Activated CD8-positive, alpha-beta T cell treated with anti-CD3 and anti-CD28 coated beads, Interleukin-2, amount 10 ng/mL, durations not matched to agents 7 days and 5 days (primary cell): ENCODE results near the gene OTOG. TPM values are rescaled to one million over a fixed set of nuclear protein-coding genes. Genes with fewer than 3 reads are reported as not detected.

ENCODE experiments used
- ATAC-seq: fragments of 150-1000 bp; cut with Tn5 transposase; one replicate; pipeline ENCODE4 v1.10.0; 2021; ENCODE audit warnings: moderate library complexity
- CTCF ChIA-PET: fragments of 350-600 bp; sonication (Branson Sonifier 250); formaldehyde crosslinking; loops from one replicate; lab custom pipeline; 2021; ENCODE audit warnings: antibody characterized with exemption; lab: Charles Lee
- POLR2A ChIA-PET: fragments of 350-600 bp; sonication (Branson Sonifier 250); formaldehyde crosslinking; loops from one replicate; lab custom pipeline; 2021; ENCODE audit warnings: antibody characterized with exemption; lab: Charles Lee
- DNase-seq: peaks from one replicate; pipeline ENCODE4 v3.0.0-alpha.2; 2020
- H3K27ac Mint-ChIP-seq: one replicate; pipeline ENCODE4 v1.8.0; 2021; ENCODE audit warnings: mild to moderate bottlenecking, mixed read lengths
- H3K27me3 Mint-ChIP-seq: one replicate; pipeline ENCODE4 v1.8.0; 2021; ENCODE audit warnings: low read depth, mixed read lengths
- H3K36me3 Mint-ChIP-seq: one replicate; pipeline ENCODE4 v1.8.0; 2021; ENCODE audit warnings: low read depth, mixed read lengths
- H3K4me1 Mint-ChIP-seq: one replicate; pipeline ENCODE4 v1.8.0; 2021; ENCODE audit warnings: low read depth, mixed read lengths
- H3K4me3 Mint-ChIP-seq: one replicate; pipeline ENCODE4 v1.8.0; 2021; ENCODE audit warnings: mild to moderate bottlenecking, mixed read lengths
- H3K9me3 Mint-ChIP-seq: one replicate; pipeline ENCODE4 v1.8.0; 2022; ENCODE audit warnings: mixed read lengths; ENCODE audit not compliant: insufficient read depth
- total RNA-seq, 2 experiments: library from RNA; stranded (reverse); gene quantifications; one replicate each; pipeline ENCODE4 v1.2.3, GENCODE V29; 2021

The OTOG gene
- total RNA-seq, 2 experiments from 2014 or later: not detected

DNA sequence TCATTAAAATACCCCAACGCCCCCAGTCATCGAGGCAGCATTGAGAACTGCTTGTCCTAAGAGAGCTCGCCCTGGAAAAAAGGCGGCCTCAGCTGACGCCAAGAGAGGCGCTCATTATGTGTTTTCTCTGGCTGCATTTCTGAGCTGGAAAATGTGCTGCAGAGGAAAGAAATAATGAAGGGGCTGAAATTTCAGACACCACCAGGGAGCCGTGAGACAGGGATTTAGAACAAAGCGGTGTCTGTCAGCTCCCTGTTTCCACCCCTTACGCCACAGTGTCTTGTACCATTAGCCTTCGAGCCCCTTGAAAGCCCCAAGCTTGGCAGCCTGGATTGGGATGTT lies 17.2 kb upstream of the OTOG start:
- Mint-ChIP-seq H3K27me3 (peaks cover 4% of the 10 kb centered on the region), H3K4me1 (no peaks in the 10 kb centered on the region), H3K4me3 (no peak overlapping the region), H3K9me3 (no peaks in the 10 kb centered on the region), H3K36me3 (no peaks in the 10 kb centered on the region), H3K27ac (no peak overlapping the region)
- ChIA-PET POLR2A (no interaction called here), CTCF (no interaction called here)
- DNase-seq (no peak), ATAC-seq (no peak)

- Mint-ChIP-seq H3K36me3 (no peaks in the 10 kb centered on the region), H3K4me3 (no peak overlapping the region)
- ATAC-seq: no peak
These were observed 15.9 kb upstream of the OTOG start for GRCh38 chr11:17531071-17531600.

GRCh38 chr11:17531636-17532113 lies 15.4 kb upstream of the OTOG start:
- Mint-ChIP-seq H3K4me1 (no peaks in the 10 kb centered on the region), H3K4me3 (no peak overlapping the region), H3K9me3 (no peaks in the 10 kb centered on the region), H3K27me3 (peaks cover 7% of the 10 kb centered on the region), H3K36me3 (no peaks in the 10 kb centered on the region), H3K27ac (no peak overlapping the region)
- ChIA-PET POLR2A (no interaction called here), CTCF (interaction anchor here (2.1 kb wide), 1 partner anchor 148 kb away, joined by 7 read pairs; no protein-coding TSS in a partner anchor)
- DNase-seq (no peak), ATAC-seq (no peak)

More at GRCh38 chr11:17531071-17531600, 15.9 kb upstream of the OTOG start:
- no peaks in the 10 kb centered on the region for H3K4me1 Mint-ChIP-seq
- peaks cover 4% of the 10 kb centered on the region for H3K27me3 Mint-ChIP-seq
- H3K9me3 Mint-ChIP-seq: no peaks in the 10 kb centered on the region
- H3K27ac Mint-ChIP-seq: no peak overlapping the region
- DNase-seq: no peak
- CTCF ChIA-PET: interaction anchor here (2.1 kb wide), 1 partner anchor 147 kb away, joined by 7 read pairs; no protein-coding TSS in a partner anchor
- POLR2A ChIA-PET: no interaction called here

DNA sequence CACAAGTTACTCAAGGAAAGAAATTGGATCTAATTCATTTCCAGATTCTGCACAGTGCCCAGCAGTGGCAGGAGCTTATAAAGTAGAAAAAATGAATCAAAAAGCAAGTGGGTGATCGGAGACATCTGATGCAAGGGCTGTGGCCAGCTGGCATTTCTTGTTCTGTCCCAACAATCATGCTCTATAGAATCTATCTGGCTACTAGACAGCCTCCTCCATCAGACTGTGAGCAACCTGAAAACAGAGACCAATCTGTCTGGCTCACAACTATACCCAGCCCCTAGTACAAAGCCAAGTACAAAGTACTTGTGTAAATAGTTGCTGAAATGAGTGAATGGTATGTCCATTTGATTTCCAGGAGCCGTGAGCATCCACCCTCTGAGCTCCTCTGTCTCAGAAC lies 14.3 kb upstream of the OTOG start:
- CTCF ChIA-PET: interaction anchor here (2.1 kb wide), 1 partner anchor 149 kb away, joined by 7 read pairs; no protein-coding TSS in a partner anchor
- H3K36me3 Mint-ChIP-seq: no peaks in the 10 kb centered on the region
- H3K27ac Mint-ChIP-seq: no peak overlapping the region
- no peak overlapping the region for H3K4me3 Mint-ChIP-seq
- no peaks in the 10 kb centered on the region for H3K9me3 Mint-ChIP-seq
- no peaks in the 10 kb centered on the region for H3K4me1 Mint-ChIP-seq
- POLR2A ChIA-PET: no interaction called here
- H3K27me3 Mint-ChIP-seq: peaks cover 14% of the 10 kb centered on the region
- DNase-seq: no peak
- no peak for ATAC-seq

DNA sequence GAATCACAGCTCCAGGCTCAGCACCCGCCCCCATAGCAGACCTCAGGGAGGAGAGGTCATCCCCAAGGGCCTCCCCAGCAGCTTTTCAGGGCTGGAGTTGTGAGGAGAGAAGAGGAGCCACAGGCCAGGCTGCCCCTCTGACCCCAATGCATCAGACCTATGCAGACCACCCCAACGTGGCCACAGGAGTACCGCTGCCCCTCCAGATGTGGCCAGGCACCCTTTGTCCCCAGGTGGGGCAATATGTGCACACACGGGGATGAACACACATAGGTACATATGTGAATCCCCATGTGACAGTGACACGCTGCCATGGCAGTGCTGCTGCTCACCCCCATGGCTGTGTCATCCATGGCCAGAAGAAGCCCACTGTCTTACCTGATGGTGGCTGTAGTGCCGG lies 13.7 kb upstream of the OTOG start:
- ChIA-PET POLR2A (no interaction called here), CTCF (interaction anchor here (2.1 kb wide), 1 partner anchor 150 kb away, joined by 7 read pairs; no protein-coding TSS in a partner anchor)
- ATAC-seq (no peak), DNase-seq (no peak)
- Mint-ChIP-seq H3K9me3 (no peaks in the 10 kb centered on the region), H3K4me1 (no peaks in the 10 kb centered on the region), H3K36me3 (no peaks in the 10 kb centered on the region), H3K4me3 (no peak overlapping the region), H3K27ac (no peak overlapping the region), H3K27me3 (peaks cover 14% of the 10 kb centered on the region)

DNA sequence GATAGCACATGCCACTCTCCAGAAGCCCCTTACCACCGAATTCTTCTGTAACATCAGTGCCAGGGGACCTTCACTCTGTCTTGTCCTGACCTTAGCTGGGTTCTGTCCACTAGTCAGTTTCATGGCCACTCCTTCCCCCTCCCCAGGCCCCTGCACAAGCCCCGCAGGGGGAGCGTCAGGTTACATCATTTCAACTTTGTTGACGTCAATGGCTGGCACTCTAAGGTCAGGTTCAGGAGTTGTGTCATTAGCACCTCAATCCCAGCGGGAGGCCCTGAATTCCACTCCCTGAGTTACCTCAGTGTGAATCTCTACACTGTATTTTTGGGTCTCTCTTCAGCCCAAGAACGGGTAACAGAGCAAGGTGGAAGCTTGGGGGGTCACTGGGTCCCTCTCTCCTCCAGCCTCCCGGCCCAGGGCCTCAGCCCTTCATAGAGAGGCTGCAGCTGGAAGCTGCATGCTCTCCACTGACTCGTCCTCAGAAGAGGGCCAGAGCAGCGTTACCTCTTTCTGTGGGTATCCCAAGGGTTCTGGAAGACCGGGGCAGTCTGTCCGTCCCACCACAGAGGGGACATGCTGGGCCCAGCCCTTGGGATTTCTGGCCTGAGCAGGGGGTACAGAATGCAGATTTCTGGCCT lies 13.2 kb upstream of the OTOG start:
- ChIA-PET POLR2A (no interaction called here), CTCF (no interaction called here)
- Mint-ChIP-seq H3K4me1 (no peaks in the 10 kb centered on the region), H3K4me3 (no peak overlapping the region), H3K9me3 (no peaks in the 10 kb centered on the region), H3K36me3 (no peaks in the 10 kb centered on the region), H3K27me3 (peaks cover 14% of the 10 kb centered on the region), H3K27ac (no peak overlapping the region)
- ATAC-seq (no peak), DNase-seq (no peak)

DNA sequence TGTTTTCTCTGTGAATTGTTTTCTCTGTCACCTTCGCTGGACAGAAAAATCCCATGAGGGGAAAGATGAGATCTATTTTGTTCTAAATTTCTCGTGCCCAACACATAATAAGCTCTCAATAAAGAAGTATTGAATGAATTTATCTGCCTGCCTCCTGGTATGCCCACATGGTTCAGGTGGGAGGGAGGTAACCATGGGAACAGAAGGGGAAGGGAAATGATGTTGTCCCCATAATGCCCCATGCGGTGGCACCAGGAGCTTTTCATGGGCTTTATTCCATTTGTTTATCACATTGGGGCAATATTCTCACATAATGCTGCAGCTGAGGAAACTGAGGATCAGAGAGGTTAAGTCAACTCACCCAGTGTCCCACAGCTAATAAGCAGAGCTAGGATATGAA lies 11.6 kb upstream of the OTOG start:
- Mint-ChIP-seq H3K9me3 (no peaks in the 10 kb centered on the region), H3K4me1 (no peaks in the 10 kb centered on the region), H3K27ac (no peak overlapping the region), H3K36me3 (no peaks in the 10 kb centered on the region), H3K27me3 (peaks cover 16% of the 10 kb centered on the region), H3K4me3 (no peak overlapping the region)
- CTCF ChIA-PET: interaction anchor here (1.1 kb wide), 1 partner anchor 13 kb away, joined by 3 read pairs; no protein-coding TSS in a partner anchor
- POLR2A ChIA-PET: no interaction called here
- no peak for DNase-seq
- no peak for ATAC-seq

DNA sequence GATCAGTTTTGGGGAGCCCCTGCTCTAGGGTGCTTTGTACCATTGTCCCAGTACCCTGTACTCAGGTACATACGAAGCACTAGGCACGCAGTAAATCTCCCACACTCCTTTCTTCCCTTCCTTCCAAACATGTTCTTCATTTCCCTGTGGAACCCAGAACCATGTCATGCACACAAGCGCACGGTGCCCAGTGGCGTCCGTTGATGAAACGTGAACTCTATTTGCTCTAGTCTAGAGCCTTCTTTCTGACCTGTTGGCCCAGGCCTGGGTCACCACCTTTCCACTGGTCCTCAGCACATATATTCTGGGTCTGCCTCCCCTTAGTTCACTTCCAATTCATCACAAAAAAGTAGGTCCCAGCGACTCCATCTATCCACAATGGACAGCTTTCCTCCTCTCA lies 9.8 kb upstream of the OTOG start:
- POLR2A ChIA-PET: interaction anchor here (0.6 kb wide), 1 partner anchor 758 kb away, joined by 3 read pairs; no protein-coding TSS in a partner anchor
- Mint-ChIP-seq H3K9me3 (no peaks in the 10 kb centered on the region), H3K27ac (no peak overlapping the region), H3K27me3 (peaks cover 12% of the 10 kb centered on the region), H3K4me1 (no peaks in the 10 kb centered on the region), H3K36me3 (no peaks in the 10 kb centered on the region), H3K4me3 (no peak overlapping the region)
- CTCF ChIA-PET: interaction anchor here (1.3 kb wide), 1 partner anchor 9 kb away, joined by 7 read pairs; no protein-coding TSS in a partner anchor
- DNase-seq (no peak), ATAC-seq (no peak)

DNA sequence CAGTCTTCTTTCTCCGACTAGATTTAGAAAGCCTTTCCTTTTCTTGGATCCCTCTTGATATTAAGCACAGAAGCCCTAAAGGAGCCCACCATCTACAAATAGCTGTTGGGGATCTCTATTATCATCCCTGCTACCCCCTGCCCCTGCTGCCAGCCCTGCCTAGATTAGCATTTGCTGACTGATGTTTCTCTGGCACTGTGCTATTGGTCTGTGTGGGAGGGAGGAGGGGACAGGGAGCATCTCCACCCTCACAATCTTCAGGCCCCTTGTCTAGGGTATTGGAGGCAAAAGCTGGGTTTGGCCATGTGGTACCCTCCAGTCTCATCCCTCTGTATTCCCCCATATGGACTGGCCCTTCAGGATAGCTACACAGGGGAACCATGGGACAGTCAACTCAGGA lies 9.0 kb upstream of the OTOG start:
- Mint-ChIP-seq H3K36me3 (no peaks in the 10 kb centered on the region), H3K4me1 (no peaks in the 10 kb centered on the region), H3K27ac (no peak overlapping the region), H3K4me3 (no peak overlapping the region), H3K9me3 (no peaks in the 10 kb centered on the region), H3K27me3 (peaks cover 12% of the 10 kb centered on the region)
- no peak for ATAC-seq
- ChIA-PET POLR2A (no interaction called here), CTCF (interaction anchor here (1.3 kb wide), 1 partner anchor 10 kb away, joined by 7 read pairs; no protein-coding TSS in a partner anchor)
- no peak for DNase-seq

DNA sequence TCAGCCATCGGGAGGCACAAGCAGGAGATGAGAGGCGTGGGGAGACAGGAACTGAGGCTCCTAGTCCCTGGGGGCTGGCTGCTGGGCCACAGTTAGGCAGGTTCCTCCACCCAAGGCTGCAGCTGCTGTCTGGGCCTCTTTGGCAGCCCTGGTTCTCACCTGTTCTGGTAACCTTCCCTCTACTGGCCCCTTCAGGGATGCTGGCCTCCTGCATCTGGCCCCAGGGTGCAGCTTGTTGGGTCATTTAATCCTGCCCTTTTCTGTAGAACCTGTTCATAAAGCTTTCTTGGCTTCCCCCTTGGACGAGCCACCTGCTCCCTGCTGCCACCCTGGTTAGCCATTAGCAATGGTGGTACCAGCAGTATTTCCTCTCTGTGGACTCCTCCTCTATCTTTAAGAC lies 8.3 kb upstream of the OTOG start:
- H3K4me1 Mint-ChIP-seq: no peaks in the 10 kb centered on the region
- ChIA-PET POLR2A (no interaction called here), CTCF (interaction anchor here (1.3 kb wide), 1 partner anchor 11 kb away, joined by 7 read pairs; no protein-coding TSS in a partner anchor)
- peaks cover 14% of the 10 kb centered on the region for H3K27me3 Mint-ChIP-seq
- no peaks in the 10 kb centered on the region for H3K9me3 Mint-ChIP-seq
- DNase-seq (no peak), ATAC-seq (no peak)
- no peaks in the 10 kb centered on the region for H3K36me3 Mint-ChIP-seq
- H3K4me3 Mint-ChIP-seq: no peak overlapping the region
- no peak overlapping the region for H3K27ac Mint-ChIP-seq

DNA sequence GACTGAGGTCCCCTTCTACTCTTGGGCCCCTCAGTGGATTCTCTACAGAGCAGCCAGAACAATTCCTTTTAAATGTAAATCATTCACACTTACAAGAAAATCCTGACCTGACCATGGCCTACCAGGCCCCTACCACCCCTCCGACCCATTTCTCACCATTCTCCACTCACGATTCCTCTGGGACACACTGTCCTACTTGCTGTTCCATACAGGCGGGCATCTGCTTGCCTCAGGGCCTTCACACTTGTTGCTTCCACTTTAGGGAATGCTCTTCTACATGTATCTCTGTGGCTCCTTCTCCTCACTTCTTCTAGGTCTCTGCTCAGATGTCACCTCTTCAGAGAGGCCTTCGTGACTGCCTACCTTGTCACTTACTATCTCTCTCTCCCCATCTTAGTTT lies 6.3 kb upstream of the OTOG start:
- Mint-ChIP-seq H3K9me3 (no peaks in the 10 kb centered on the region), H3K27ac (no peak overlapping the region), H3K36me3 (no peaks in the 10 kb centered on the region), H3K27me3 (peaks cover 22% of the 10 kb centered on the region), H3K4me1 (no peaks in the 10 kb centered on the region), H3K4me3 (no peak overlapping the region)
- CTCF ChIA-PET: no interaction called here
- DNase-seq (no peak), ATAC-seq (no peak)
- POLR2A ChIA-PET: no interaction called here

- no peaks in the 10 kb centered on the region for H3K4me1 Mint-ChIP-seq
- no peaks in the 10 kb centered on the region for H3K9me3 Mint-ChIP-seq
- peaks cover 28% of the 10 kb centered on the region for H3K27me3 Mint-ChIP-seq
- H3K36me3 Mint-ChIP-seq: no peaks in the 10 kb centered on the region
- ChIA-PET CTCF (no interaction called here), POLR2A (no interaction called here)
- ATAC-seq (no peak), DNase-seq (no peak)
- H3K27ac Mint-ChIP-seq: no peak overlapping the region
- H3K4me3 Mint-ChIP-seq: no peak overlapping the region
These were observed 5.7 kb upstream of the OTOG start for GRCh38 chr11:17541330-17541885.
